SK-N-MC (cell line): ENCODE results near the gene NOS1AP.

Experiments
- EZH2 ChIP-seq: fragments of 200-600 bp; sonication (generic); IDR thresholded peaks from one replicate; pipeline ENCODE4 v1.6.1; 2017; ENCODE audit warnings: antibody characterized with exemption
- POLR2AphosphoS5 ChIP-seq: IDR thresholded peaks from 2 replicates; pipeline ENCODE4 v1.6.1; 2012; ENCODE audit warnings: mild to moderate bottlenecking, low read depth, low read length, borderline replicate concordance

DNA sequence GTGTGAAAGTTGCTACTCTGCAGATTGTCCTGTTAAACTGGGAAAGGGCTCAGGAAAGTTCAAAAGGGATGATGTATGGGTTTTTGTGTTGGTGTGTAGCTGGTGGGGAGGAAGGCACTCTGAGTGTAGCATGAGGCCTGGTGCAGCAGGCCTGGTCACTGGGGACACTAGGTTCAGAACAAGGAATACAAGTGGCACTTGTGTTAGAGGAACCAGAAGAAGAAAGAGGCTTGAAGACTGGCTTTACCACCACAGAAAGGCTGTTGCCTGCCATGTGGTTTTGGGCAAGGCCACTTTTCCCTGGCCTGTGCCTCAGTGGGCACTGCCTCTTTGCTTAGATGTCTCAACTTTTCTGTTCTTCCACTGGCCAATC lies 122.8 kb downstream of the NOS1AP start:
- no peak for TF ChIP-seq EZH2
- no peak for TF ChIP-seq POLR2AphosphoS5
